T-cell (primary cell): ENCODE data around the gene SPCS3. TPM values are rescaled to one million over a fixed set of nuclear protein-coding genes. Genes with fewer than 3 reads are reported as not detected.
"Not testable (repeated sequence)": the region's sequence is repeated elsewhere in the genome, so short reads cannot be mapped to it uniquely, and the experiment has no call there.

Experiments
- ATAC-seq, 4 experiments: fragments of 200-7000 bp in 3 of 4; fragments of 150-1000 bp in 1 of 4; cut with Tn5 transposase; replicated peaks in 1 of 4; 1 replicate in 3 of 4; 2 replicates in 1 of 4; pipeline ENCODE4 v1.10.0; 2021; ENCODE audit warnings: moderate library complexity in 3 of 4, mild to moderate bottlenecking in 2 of 4, moderate number of reproducible peaks in 1 of 4
- CTCF ChIA-PET, 2 donors: fragments of 300-600 bp; sonication (Branson Sonifier 250); formaldehyde crosslinking; loops; one replicate each; lab custom pipeline; 2022; ENCODE audit warnings: antibody characterized with exemption in 2 of 2; lab: Charles Lee
- POLR2A ChIA-PET, 2 donors: fragments of 300-600 bp; sonication (Branson Sonifier 250); formaldehyde crosslinking; loops; one replicate each; lab custom pipeline; 2022; ENCODE audit warnings: antibody characterized with exemption in 2 of 2; lab: Charles Lee
- DNase-seq, 35 experiments: peaks; one replicate each; pipeline versions ENCODE4 v3.0.0 to v3.0.0-alpha.2; 2013 to 2023
- H3K27ac ChIP-seq: one replicate; pipeline ENCODE4 v1.5.1; 2013; ENCODE audit warnings: low read length
- H3K27me3 ChIP-seq, 2 experiments: replicated peaks in 1 of 2; 1 replicate in 1 of 2; 2 replicates in 1 of 2; pipeline versions ENCODE4 v1.6.1 to v1.7.0; 2013; ENCODE audit warnings: low read length in 1 of 2, mixed read lengths in 1 of 2; ENCODE audit not compliant: control insufficient read depth in 2 of 2, insufficient read depth in 2 of 2; ENCODE audit errors: extremely low read depth in 1 of 2
- H3K36me3 ChIP-seq, 2 donors: 1 replicate in 1 of 2; 2 replicates in 1 of 2; pipeline versions ENCODE4 v1.6.1 to v1.7.0; 2013; ENCODE audit warnings: low read length in 1 of 2; ENCODE audit not compliant: control insufficient read depth in 2 of 2, insufficient read depth in 1 of 2; ENCODE audit errors: extremely low read depth in 1 of 2
- H3K4me1 ChIP-seq, 2 experiments: 1 replicate in 1 of 2; 2 replicates in 1 of 2; pipeline versions ENCODE4 v1.6.1 to v1.7.0; 2013; ENCODE audit warnings: low read length in 2 of 2, mixed read lengths in 1 of 2; ENCODE audit not compliant: insufficient read depth in 2 of 2, control insufficient read depth in 1 of 2; ENCODE audit errors: extremely low read depth in 1 of 2
- H3K4me3 ChIP-seq, 2 donors: 1 replicate in 1 of 2; 2 replicates in 1 of 2; pipeline versions ENCODE4 v1.5.1 to v1.7.0; 2013; ENCODE audit warnings: mild to moderate bottlenecking in 2 of 2, low read length in 1 of 2, moderate library complexity in 1 of 2; ENCODE audit not compliant: control insufficient read depth in 1 of 2; ENCODE audit errors: extremely low read depth in 1 of 2
- H3K9me3 ChIP-seq: 2 replicates; pipeline ENCODE4 v1.7.0; 2013
- H3K27ac Mint-ChIP-seq, 2 donors: one replicate each; pipeline ENCODE4 v1.8.0; 2020 to 2021; ENCODE audit warnings: mild to moderate bottlenecking in 2 of 2, mixed read lengths in 2 of 2
- H3K27me3 Mint-ChIP-seq, 2 donors: one replicate each; pipeline ENCODE4 v1.8.0; 2021 to 2022; ENCODE audit warnings: mixed read lengths in 2 of 2
- H3K36me3 Mint-ChIP-seq: one replicate; pipeline ENCODE4 v1.8.0; 2021; ENCODE audit warnings: mixed read lengths
- H3K4me1 Mint-ChIP-seq, 3 donors: one replicate each; pipeline ENCODE4 v1.8.0; 2020 to 2022; ENCODE audit warnings: mixed read lengths in 3 of 3, mild to moderate bottlenecking in 1 of 3
- H3K4me3 Mint-ChIP-seq, 3 donors: one replicate each; pipeline ENCODE4 v1.8.0; 2020 to 2022; ENCODE audit warnings: mild to moderate bottlenecking in 3 of 3, mixed read lengths in 3 of 3, moderate library complexity in 3 of 3
- H3K9me3 Mint-ChIP-seq, 3 donors: one replicate each; pipeline ENCODE4 v1.8.0; 2020 to 2022; ENCODE audit warnings: mixed read lengths in 3 of 3
- WGBS: methylation state at CpG from one replicate; pipeline ENCODE4 v1.1.5; 2013; ENCODE audit warnings: missing lambda C conversion rate; ENCODE audit not compliant: insufficient coverage; 5-methylcytosine and 5-hydroxymethylcytosine counted together
- total RNA-seq, 35 experiments: library from RNA in 6 of 35; stranded (reverse) in 6 of 35; fragments of 120-200 nt in 1 of 35; gene quantifications; one replicate each; pipeline versions ENCODE4 v1.2.1 to v1.2.4 and lab custom pipeline; 2013 to 2026

SPCS3 gene
- total RNA-seq, 5 donors from 2014 or later (not counting 1 experiment from before 2014, with no cell fraction given) = 137 to 163 (median 155) TPM

DNA sequence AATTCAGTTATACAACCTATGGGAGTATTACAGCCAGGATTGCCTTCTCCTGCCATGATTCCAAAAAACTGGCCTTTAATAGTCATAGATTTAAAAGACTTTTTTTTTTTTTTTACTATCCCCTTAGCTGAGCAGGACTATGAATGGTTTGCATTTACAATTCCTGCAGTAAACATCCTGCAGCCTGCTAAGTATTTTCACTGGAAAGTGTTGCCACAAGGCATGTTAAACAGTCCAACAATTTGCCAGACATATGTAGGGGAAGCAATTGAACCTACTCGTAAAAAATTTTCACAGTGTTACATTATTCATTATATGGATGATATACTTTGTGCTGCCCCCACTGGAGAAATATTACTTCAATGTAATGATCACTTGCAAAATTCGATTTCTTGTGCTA, 27.1 kb downstream of the SPCS3 start:
- H3K27me3 Mint-ChIP-seq, H3K4me1 Mint-ChIP-seq, H3K27ac Mint-ChIP-seq, ATAC-seq, H3K36me3 ChIP-seq, DNase-seq, H3K4me1 ChIP-seq, H3K27me3 ChIP-seq, H3K4me3 ChIP-seq, POLR2A ChIA-PET, H3K9me3 ChIP-seq, H3K27ac ChIP-seq, H3K4me3 Mint-ChIP-seq: not testable (repeated sequence)
- 80% methylated on average over 1 of the region's 2 CpGs for WGBS
- Mint-ChIP-seq H3K9me3 (peaks cover 5 to 14% (median 12%) of the 10 kb centered on the region in 3 donors), H3K36me3 (peaks cover 39% of the 10 kb centered on the region)
- CTCF ChIA-PET = interaction anchor here in 1 of 2 donors (0.6 kb wide), 1 partner anchor 996 kb away, joined by 4 read pairs; no protein-coding TSS in a partner anchor

DNA sequence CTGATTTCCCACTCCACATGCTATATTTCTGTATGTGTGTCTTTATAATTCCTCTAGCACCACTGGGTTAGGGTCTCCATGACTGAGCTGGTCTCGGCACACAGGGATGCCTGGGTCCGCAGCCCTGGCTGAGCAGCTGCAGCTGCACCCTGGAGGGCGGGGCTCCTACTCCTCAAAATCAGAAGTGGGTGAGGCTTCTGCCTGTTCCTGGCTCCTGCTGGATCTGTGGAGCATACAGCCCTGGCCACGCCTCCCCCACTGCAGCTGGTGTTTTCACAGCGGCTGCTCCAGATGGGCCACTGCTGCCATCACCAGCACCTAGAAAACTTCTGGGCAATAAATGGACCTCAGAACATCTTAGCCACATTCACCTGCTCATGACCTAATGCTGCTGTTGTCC, 30.9 kb downstream of the SPCS3 start:
- Mint-ChIP-seq H3K27ac (no peak overlapping the region), H3K36me3 (peaks cover 36% of the 10 kb centered on the region), H3K4me1 (no peaks in the 10 kb centered on the region), H3K27me3 (no peaks in the 10 kb centered on the region), H3K9me3 (no peaks in the 10 kb centered on the region), H3K4me3 (no peak overlapping the region)
- Histone ChIP-seq H3K4me3 (no peak overlapping the region), H3K27me3 (no peaks in the 10 kb centered on the region), H3K36me3 (no peaks in the 10 kb centered on the region), H3K4me1 (no peaks in the 10 kb centered on the region), H3K27ac (no peak overlapping the region), H3K9me3 (no peaks in the 10 kb centered on the region)
- ATAC-seq (no peak), DNase-seq (no peak)
- ChIA-PET CTCF (interaction anchor here in 1 of 2 donors (1.8 kb wide), 1 partner anchor 10 kb away, joined by 5 read pairs; no protein-coding TSS in a partner anchor), POLR2A (no interaction called here)
- 83% methylated on average over 4 of the region's 5 CpGs for WGBS

DNA sequence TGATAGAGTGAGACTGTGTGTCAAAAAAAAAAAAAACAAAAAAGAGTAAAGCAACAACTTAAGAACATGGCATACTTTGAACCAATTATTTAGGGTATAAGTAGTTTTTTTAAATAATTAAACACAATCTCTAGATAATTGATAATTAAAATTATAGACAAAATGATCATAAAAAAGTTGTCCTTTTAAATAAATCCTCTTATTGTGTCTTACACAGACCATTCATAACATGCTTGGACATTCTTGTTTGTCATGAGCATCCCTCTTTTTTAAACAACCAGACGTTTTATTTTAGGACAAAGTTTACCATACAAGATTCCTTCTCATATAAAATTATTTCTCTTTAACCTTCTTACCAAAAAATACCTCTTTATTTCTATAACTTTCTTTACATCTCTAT, 35.1 kb downstream of the SPCS3 start:
- no peaks in the 10 kb centered on the region for H3K27me3 Mint-ChIP-seq
- H3K27ac ChIP-seq = no peak overlapping the region
- no peaks in the 10 kb centered on the region for H3K9me3 ChIP-seq
- no peaks in the 10 kb centered on the region for H3K4me1 ChIP-seq
- no CpG with 5 or more reads among the region's 1 CpG for WGBS
- no peak overlapping the region for H3K27ac Mint-ChIP-seq
- peaks cover 21% of the 10 kb centered on the region for H3K36me3 Mint-ChIP-seq
- no peak overlapping the region for H3K4me3 ChIP-seq
- H3K4me3 Mint-ChIP-seq = no peak overlapping the region
- DNase-seq (no peak), ATAC-seq (no peak)
- ChIA-PET POLR2A (no interaction called here), CTCF (no interaction called here)
- H3K27me3 ChIP-seq = no peaks in the 10 kb centered on the region
- H3K4me1 Mint-ChIP-seq = no peaks in the 10 kb centered on the region
- H3K36me3 ChIP-seq = no peaks in the 10 kb centered on the region
- no peaks in the 10 kb centered on the region for H3K9me3 Mint-ChIP-seq

DNA sequence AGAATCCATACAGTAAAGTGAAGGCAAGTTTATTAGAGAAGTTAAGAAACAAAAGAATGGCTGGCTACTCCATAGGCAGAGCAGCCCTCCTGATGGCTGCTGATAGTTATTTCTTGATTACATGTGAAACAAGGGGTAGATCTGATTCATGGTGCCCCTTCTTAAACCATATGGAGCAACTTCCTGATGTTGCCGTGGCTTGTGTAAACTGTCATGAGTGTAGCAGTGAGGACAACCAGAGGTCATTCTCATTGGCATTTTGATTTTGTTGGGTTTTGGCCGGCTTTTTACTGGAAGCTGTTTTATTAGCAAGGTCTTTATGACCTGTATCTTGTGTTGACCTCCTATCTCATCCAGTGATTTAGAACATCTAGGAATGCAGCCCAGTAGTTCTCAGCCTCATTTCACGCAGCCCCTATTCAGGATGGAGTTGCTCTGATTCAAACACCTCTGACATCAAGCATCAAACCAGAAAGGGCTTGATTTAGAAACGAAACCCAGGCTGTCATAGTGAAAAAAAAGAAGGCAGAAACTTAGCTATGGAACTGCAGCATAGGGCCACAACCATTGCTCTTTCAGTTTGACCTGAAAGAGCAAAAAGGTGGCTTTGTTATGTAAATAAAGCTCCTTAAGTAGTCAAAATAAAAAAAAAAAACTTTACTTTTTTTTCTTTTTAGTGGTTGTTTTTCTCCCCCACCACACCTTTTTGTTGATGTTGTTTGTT, 37.8 kb downstream of the SPCS3 start:
- Mint-ChIP-seq H3K4me1 (no peaks in the 10 kb centered on the region), H3K27me3 (no peaks in the 10 kb centered on the region), H3K27ac (no peak overlapping the region), H3K9me3 (no peaks in the 10 kb centered on the region), H3K4me3 (no peak overlapping the region), H3K36me3 (peaks cover 3% of the 10 kb centered on the region)
- H3K36me3 ChIP-seq = no peaks in the 10 kb centered on the region
- POLR2A ChIA-PET = no interaction called here
- peaks cover 0 to 2% of the 10 kb centered on the region in 2 experiments for H3K27me3 ChIP-seq
- 67% methylated on average over 1 of the region's 4 CpGs for whole genome bisulfite sequencing
- H3K9me3 ChIP-seq = no peaks in the 10 kb centered on the region
- H3K4me1 ChIP-seq = no peaks in the 10 kb centered on the region
- DNase-seq (no peak), ATAC-seq (no peak)
- no peak overlapping the region for H3K4me3 ChIP-seq
- CTCF ChIA-PET = interaction anchor here in 1 of 2 donors (0.7 kb wide), 1 partner anchor 8 kb away, joined by 5 read pairs; no protein-coding TSS in a partner anchor
- no peak overlapping the region for H3K27ac ChIP-seq

DNA sequence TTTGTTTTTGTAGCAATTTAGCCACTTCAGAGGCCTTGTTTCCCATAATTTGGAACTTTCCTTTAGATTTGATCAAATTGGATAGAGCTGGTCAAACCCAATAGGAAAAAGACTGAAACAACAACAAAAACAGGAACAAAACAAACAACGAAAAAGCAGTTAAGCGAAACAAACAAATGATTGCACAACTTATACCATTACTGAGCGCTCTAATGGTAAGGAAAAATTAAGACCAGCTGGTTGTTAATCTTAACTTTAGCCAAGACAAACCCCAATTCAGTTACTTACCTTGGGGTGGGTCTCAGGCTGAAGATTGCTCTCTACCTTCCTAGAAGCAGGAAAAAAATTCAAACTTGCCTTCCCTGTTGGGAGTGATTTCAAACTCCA, 38.3 kb downstream of the SPCS3 start:
- ChIA-PET CTCF (interaction anchor here in 1 of 2 donors (0.7 kb wide), 1 partner anchor 8 kb away, joined by 5 read pairs; no protein-coding TSS in a partner anchor), POLR2A (no interaction called here)
- ATAC-seq = no peak
- DNase-seq = no peak
- Mint-ChIP-seq H3K4me1 (no peaks in the 10 kb centered on the region), H3K36me3 (peaks cover 3% of the 10 kb centered on the region), H3K27ac (no peak overlapping the region), H3K27me3 (no peaks in the 10 kb centered on the region), H3K4me3 (no peak overlapping the region), H3K9me3 (no peaks in the 10 kb centered on the region)
- no CpG with 5 or more reads among the region's 3 CpGs for WGBS
- no peaks in the 10 kb centered on the region for H3K36me3 ChIP-seq
- no peak overlapping the region for H3K27ac ChIP-seq
- no peaks in the 10 kb centered on the region for H3K4me1 ChIP-seq
- peaks cover 0 to 2% of the 10 kb centered on the region in 2 experiments for H3K27me3 ChIP-seq
- no peak overlapping the region for H3K4me3 ChIP-seq
- H3K9me3 ChIP-seq = no peaks in the 10 kb centered on the region

- Mint-ChIP-seq H3K27ac (no peak overlapping the region), H3K36me3 (no peaks in the 10 kb centered on the region), H3K27me3 (no peaks in the 10 kb centered on the region), H3K9me3 (no peaks in the 10 kb centered on the region), H3K4me1 (no peaks in the 10 kb centered on the region), H3K4me3 (no peak overlapping the region)
- H3K36me3 ChIP-seq = no peaks in the 10 kb centered on the region
- H3K4me1 ChIP-seq = no peaks in the 10 kb centered on the region
- POLR2A ChIA-PET = no interaction called here
- peaks cover 0 to 2% of the 10 kb centered on the region in 2 experiments for H3K27me3 ChIP-seq
- DNase-seq = no peak
- no peaks in the 10 kb centered on the region for H3K9me3 ChIP-seq
- no CpG with 5 or more reads among the region's 2 CpGs for WGBS
- no peak overlapping the region for H3K27ac ChIP-seq
- H3K4me3 ChIP-seq = no peak overlapping the region
- CTCF ChIA-PET = no interaction called here
- ATAC-seq = no peak
These were observed 39.8 kb downstream of the SPCS3 start for GRCh38 chr4:176359590-176359989.
